ENCODE measurements around the gene CUBN. TPM values are rescaled to one million over a fixed set of nuclear protein-coding genes. Genes with fewer than 3 reads are reported as not detected.
A peak's percentile ranks its signal among the peaks of the same experiment; 100 is the strongest.

The CUBN gene
- total RNA-seq, 1 donor from 2014 or later: 0.30 TPM

- DNase-seq (ENCODE audit: low spot score): no peak
- H3K9me3 Mint-ChIP-seq: no peaks in the 10 kb centered on the region
- H3K27ac Mint-ChIP-seq: no peak overlapping the region
- no peak overlapping the region for H3K4me3 Mint-ChIP-seq (ENCODE audit: low read depth)
- no peaks in the 10 kb centered on the region for H3K36me3 Mint-ChIP-seq (ENCODE audit: low read depth)
- intact Hi-C loops (cut with micrococcal nuclease): no loop called here
- peaks cover 29% of the 10 kb centered on the region for H3K4me1 Mint-ChIP-seq (ENCODE audit: low read depth)
- peaks cover 19% of the 10 kb centered on the region for H3K27me3 Mint-ChIP-seq (ENCODE audit: low read depth)
Measured at GRCh38 chr10:17035446-17035845, 94.2 kb downstream of the CUBN start.

DNA sequence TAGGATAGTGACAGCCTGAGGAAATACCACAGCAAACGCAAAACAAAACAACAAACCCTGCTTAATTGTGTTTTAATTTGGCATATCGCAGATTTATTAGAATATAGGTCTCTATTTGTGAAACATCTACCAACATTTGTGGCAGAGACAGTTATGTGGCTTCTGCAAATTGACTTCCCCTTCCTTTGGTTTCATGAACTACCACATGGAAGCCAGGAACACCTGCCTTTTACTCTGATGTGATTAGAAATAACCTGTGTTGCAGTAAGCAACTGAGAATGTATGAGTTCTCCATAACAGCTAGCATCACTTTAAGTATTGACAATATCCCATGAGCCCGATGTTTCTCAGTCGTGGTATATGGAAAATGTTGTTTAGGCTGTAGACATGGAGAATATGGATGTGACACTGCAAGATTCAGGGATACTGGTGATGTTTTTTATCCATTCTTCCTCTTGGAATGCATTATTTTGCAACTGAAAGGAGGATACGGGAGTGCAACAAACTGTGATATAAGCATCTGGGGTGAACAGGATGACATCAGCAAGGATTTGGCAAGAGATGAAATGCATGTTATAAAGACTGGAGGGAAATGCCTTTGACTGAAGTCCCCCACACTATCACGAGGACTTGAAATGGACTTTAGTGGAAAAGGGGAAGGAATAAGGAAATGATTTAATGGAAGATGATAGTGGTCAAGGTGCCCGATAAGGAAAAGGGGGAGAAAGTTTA, 95.9 kb downstream of the CUBN start:
- H3K27me3 Mint-ChIP-seq (ENCODE audit: low read depth): peaks cover 17% of the 10 kb centered on the region
- H3K27ac Mint-ChIP-seq: no peak overlapping the region
- intact Hi-C loops (cut with micrococcal nuclease): no loop called here
- peaks cover 45% of the 10 kb centered on the region for H3K4me1 Mint-ChIP-seq (ENCODE audit: low read depth)
- no peaks in the 10 kb centered on the region for H3K9me3 Mint-ChIP-seq
- no peak overlapping the region for H3K4me3 Mint-ChIP-seq (ENCODE audit: low read depth)
- DNase-seq (ENCODE audit: low spot score): no peak
- no peaks in the 10 kb centered on the region for H3K36me3 Mint-ChIP-seq (ENCODE audit: low read depth)

- intact Hi-C loops (cut with micrococcal nuclease): no loop called here
- H3K4me1 Mint-ChIP-seq (ENCODE audit: low read depth): peaks cover 58% of the 10 kb centered on the region
- no peak overlapping the region for H3K4me3 Mint-ChIP-seq (ENCODE audit: low read depth)
- H3K27me3 Mint-ChIP-seq (ENCODE audit: low read depth): peaks cover 17% of the 10 kb centered on the region
- no peak overlapping the region for H3K27ac Mint-ChIP-seq
- H3K36me3 Mint-ChIP-seq (ENCODE audit: low read depth): no peaks in the 10 kb centered on the region
- no peaks in the 10 kb centered on the region for H3K9me3 Mint-ChIP-seq
- no peak for DNase-seq (ENCODE audit: low spot score)
Measured at GRCh38 chr10:17031637-17032635, 97.7 kb downstream of the CUBN start.

GRCh38 chr10:17029581-17030271, 99.9 kb downstream of the CUBN start:
- peak; percentile 66 for DNase-seq (ENCODE audit: low spot score)
- H3K4me1 Mint-ChIP-seq (ENCODE audit: low read depth): peaks cover 74% of the 10 kb centered on the region
- no peaks in the 10 kb centered on the region for H3K36me3 Mint-ChIP-seq (ENCODE audit: low read depth)
- H3K27ac Mint-ChIP-seq: peak overlapping the region; percentile 86
- H3K27me3 Mint-ChIP-seq (ENCODE audit: low read depth): peaks cover 17% of the 10 kb centered on the region
- peak overlapping the region; percentile 59 for H3K4me3 Mint-ChIP-seq (ENCODE audit: low read depth)
- no peaks in the 10 kb centered on the region for H3K9me3 Mint-ChIP-seq
- intact Hi-C loops (cut with micrococcal nuclease): loop anchor here (1.0 to 10.0 kb wide), 10 partner anchors 62 to 1885 kb away; partner anchors contain the start of genes ARL5B, NSUN6 and PTER

DNA sequence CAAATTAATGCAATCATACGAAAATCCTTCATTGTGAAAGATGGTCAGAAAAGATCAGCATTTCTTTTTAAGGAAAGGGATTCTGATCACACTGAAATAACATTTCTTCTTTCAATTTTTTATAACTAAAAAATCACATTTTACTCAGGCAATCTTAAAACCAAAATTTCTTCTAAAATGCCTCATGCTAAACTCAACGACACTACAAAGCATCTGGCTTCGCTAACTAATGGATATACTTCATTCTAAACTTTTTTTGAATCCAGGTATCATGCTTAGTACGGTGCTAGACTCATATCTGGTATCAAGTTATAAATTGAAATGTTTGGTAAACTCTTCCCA, 100.4 kb downstream of the CUBN start:
- Mint-ChIP-seq H3K4me3 (ENCODE audit: low read depth) (peak overlapping the region; percentile 59), H3K27ac (peak overlapping the region; percentile 86), H3K27me3 (ENCODE audit: low read depth) (peaks cover 17% of the 10 kb centered on the region), H3K4me1 (ENCODE audit: low read depth) (peaks cover 79% of the 10 kb centered on the region), H3K36me3 (ENCODE audit: low read depth) (no peaks in the 10 kb centered on the region), H3K9me3 (no peaks in the 10 kb centered on the region)
- intact Hi-C loops (cut with micrococcal nuclease): loop anchor here (1.0 to 10.0 kb wide), 10 partner anchors 62 to 1884 kb away; partner anchors contain the start of genes ARL5B, NSUN6 and PTER
- DNase-seq (ENCODE audit: low spot score): no peak

- Mint-ChIP-seq H3K27ac (peak overlapping the region; percentile 86), H3K9me3 (no peaks in the 10 kb centered on the region), H3K36me3 (ENCODE audit: low read depth) (no peaks in the 10 kb centered on the region), H3K4me3 (ENCODE audit: low read depth) (peak overlapping the region; percentile 38), H3K27me3 (ENCODE audit: low read depth) (peaks cover 14% of the 10 kb centered on the region), H3K4me1 (ENCODE audit: low read depth) (peaks cover 79% of the 10 kb centered on the region)
- DNase-seq (ENCODE audit: low spot score): no peak
- intact Hi-C loops (cut with micrococcal nuclease): loop anchor here (1.0 to 10.0 kb wide), 10 partner anchors 61 to 1884 kb away; partner anchors contain the start of genes ARL5B, NSUN6 and PTER
Measured at GRCh38 chr10:17028798-17029197, 100.8 kb downstream of the CUBN start.

- Mint-ChIP-seq H3K27ac (peak overlapping the region; percentile 83), H3K4me3 (ENCODE audit: low read depth) (no peak overlapping the region), H3K9me3 (no peaks in the 10 kb centered on the region), H3K27me3 (ENCODE audit: low read depth) (peaks cover 5% of the 10 kb centered on the region), H3K36me3 (ENCODE audit: low read depth) (no peaks in the 10 kb centered on the region), H3K4me1 (ENCODE audit: low read depth) (peaks cover 78% of the 10 kb centered on the region)
- intact Hi-C loops (cut with micrococcal nuclease): loop anchor here (1.0 to 10.0 kb wide), 8 partner anchors 125 to 1882 kb away; partner anchors contain the start of genes ARL5B, NSUN6, PTER and TRDMT1
- DNase-seq (ENCODE audit: low spot score): peak; percentile 74
Measured at GRCh38 chr10:17026686-17027485, 102.7 kb downstream of the CUBN start.

DNA sequence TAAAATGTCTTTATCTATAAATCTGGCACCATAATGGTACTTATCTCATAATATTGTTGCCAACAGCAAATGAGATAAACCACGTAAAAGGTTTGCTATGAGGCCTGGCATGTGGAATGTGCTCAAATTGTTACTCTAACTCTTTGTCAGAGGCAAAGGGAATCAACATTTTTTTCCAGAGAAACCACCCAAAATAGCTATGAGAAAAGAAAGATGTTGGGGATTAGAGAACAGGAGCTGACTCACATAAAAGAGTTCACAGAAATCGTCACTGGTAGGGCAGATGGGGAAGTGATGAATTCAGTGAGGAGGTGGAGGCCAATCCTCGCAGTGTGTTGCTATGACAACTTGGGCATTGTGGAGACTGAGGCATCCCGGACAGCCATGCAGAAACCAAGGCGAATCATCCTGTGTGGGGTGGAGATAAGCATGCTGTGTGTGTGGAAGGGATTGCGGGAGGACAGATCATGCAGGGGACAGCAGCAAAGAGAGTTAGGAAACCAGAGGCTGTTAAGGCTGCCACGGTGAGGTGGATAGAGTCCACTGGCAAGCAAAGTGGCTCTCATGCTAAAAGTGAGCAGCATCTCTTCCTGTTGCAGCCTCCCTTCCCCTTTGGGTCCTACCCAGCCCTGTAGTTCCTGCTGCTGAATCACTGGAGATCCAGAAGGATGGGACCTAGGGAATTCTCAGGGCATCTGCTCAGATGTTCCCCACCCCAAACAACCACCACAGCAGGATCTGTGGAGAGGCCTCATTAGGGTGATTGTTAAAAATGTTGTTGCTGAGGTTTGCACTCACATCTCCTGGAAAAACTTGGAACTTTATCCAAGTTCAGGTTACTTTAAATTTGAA, 103.9 kb downstream of the CUBN start:
- Mint-ChIP-seq H3K9me3 (no peaks in the 10 kb centered on the region), H3K27me3 (ENCODE audit: low read depth) (peaks cover 11% of the 10 kb centered on the region), H3K36me3 (ENCODE audit: low read depth) (no peaks in the 10 kb centered on the region), H3K4me1 (ENCODE audit: low read depth) (peaks cover 69% of the 10 kb centered on the region), H3K4me3 (ENCODE audit: low read depth) (peak overlapping the region; percentile 35), H3K27ac (peak overlapping the region; percentile 95)
- DNase-seq (ENCODE audit: low spot score): peak; percentile 67
- intact Hi-C loops (cut with micrococcal nuclease): loop anchor here (1.0 to 10.0 kb wide), 11 partner anchors 123 to 1881 kb away; partner anchors contain the start of genes ARL5B, NSUN6, PTER and RSU1

- DNase-seq (ENCODE audit: low spot score): no peak
- Mint-ChIP-seq H3K27ac (peak overlapping the region; percentile 96), H3K9me3 (peaks cover 2% of the 10 kb centered on the region)
Measured at GRCh38 chr10:17024461-17024860, 105.2 kb downstream of the CUBN start.

DNA sequence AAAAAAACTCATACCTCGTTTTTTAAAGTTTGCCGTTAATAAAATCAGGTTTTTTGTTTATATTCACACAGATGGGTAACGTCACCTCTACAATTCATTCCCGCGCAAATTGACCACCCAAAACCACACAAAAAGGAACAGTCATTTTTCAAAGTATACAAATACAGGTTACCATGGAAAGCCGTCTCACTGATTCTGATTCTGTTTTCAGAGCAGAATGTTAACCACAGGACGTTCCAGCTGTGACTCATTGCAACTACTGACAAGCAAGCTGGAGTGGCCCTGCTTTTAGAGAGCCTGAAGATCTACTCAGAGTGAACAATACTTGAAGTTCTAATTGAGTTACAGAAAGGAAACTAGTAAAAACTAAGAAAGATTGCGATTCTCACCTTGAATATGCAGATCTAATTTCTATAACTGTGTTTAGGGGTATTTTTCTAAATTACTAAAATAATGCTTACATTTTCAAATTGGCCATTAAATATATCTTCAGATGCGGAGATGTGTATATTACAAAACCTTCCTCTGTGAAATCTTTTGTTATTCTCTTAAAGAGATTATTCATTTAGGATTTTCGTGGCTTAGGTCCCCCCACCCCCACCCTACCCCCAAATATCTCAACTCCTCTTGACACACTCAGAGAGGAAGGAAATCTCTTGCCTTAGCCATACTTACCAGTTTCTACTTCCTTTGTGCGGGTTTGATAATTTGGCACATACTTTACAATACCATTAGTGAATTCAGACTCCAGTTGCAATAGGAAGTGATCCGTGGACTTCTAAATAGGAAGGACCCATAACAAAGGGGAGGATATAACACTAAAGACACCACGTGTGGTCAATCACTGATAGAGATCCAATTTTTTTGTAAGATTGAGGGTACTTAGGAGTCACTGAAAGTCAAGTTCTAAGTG, 106.0 kb downstream of the CUBN start:
- intact Hi-C loops (cut with micrococcal nuclease): loop anchor here (1.0 to 10.0 kb wide), 6 partner anchors 20 to 1879 kb away; partner anchors contain the start of genes ARL5B, NSUN6 and PTER
- DNase-seq (ENCODE audit: low spot score): peak; percentile 78
- H3K9me3 Mint-ChIP-seq: peaks cover 7% of the 10 kb centered on the region
- H3K4me3 Mint-ChIP-seq (ENCODE audit: low read depth): peak overlapping the region; percentile 53
- H3K27ac Mint-ChIP-seq: peak overlapping the region; percentile 96
- no peaks in the 10 kb centered on the region for H3K36me3 Mint-ChIP-seq (ENCODE audit: low read depth)
- H3K4me1 Mint-ChIP-seq (ENCODE audit: low read depth): peaks cover 50% of the 10 kb centered on the region
- peaks cover 22% of the 10 kb centered on the region for H3K27me3 Mint-ChIP-seq (ENCODE audit: low read depth)

More at GRCh38 chr10:17024461-17024860, 105.2 kb downstream of the CUBN start:
- H3K36me3 Mint-ChIP-seq (ENCODE audit: low read depth): no peaks in the 10 kb centered on the region
- peaks cover 58% of the 10 kb centered on the region for H3K4me1 Mint-ChIP-seq (ENCODE audit: low read depth)
- intact Hi-C loops (cut with micrococcal nuclease): loop anchor here (5.0 to 10.0 kb wide), 4 partner anchors 247 to 1880 kb away; partner anchors contain the start of genes ARL5B, NSUN6 and PTER
- H3K27me3 Mint-ChIP-seq (ENCODE audit: low read depth): peaks cover 17% of the 10 kb centered on the region
- H3K4me3 Mint-ChIP-seq (ENCODE audit: low read depth): no peak overlapping the region

All from activated T-helper 2 cell treated with anti-CD3 and anti-CD28 coated beads, Interferon-gamma antibody, Interleukin-2, Interleukin-4, amounts not matched to agents 10 μg/mL and 5 μg/mL and 100 μg/mL, durations not matched to agents 14 hours and 24 hours and 36 hours (primary cell).